HepG2 (cell line): ENCODE data around the gene CCDC57. TPM values are rescaled to one million over a fixed set of nuclear protein-coding genes. Genes with fewer than 3 reads are reported as not detected.

Experiments
- EED ChIP-seq: sonication (generic); formaldehyde crosslinking; IDR thresholded peaks from 2 replicates; pipeline ENCODE4 v1.5.0; 2020; ENCODE audit warnings: mild to moderate bottlenecking, missing genetic modification reagents
- FOXA1 ChIP-seq, 2 experiments: fragments of 450-650 bp in 1 of 2; sonication (generic) in 1 of 2; formaldehyde crosslinking in 1 of 2; IDR thresholded peaks; 2 replicates each; pipeline versions ENCODE4 v1.4.0 to v1.6.1; 2016 to 2020; ENCODE audit warnings: missing genetic modification reagents in 1 of 2
- HBP1 ChIP-seq: IDR thresholded peaks from 2 replicates; pipeline ENCODE4 v1.6.1; 2016; ENCODE audit warnings: low read depth, control low read depth
- HOXD1 ChIP-seq: sonication (generic); formaldehyde crosslinking; IDR thresholded peaks from 2 replicates; pipeline ENCODE4 v1.5.0; 2020; ENCODE audit warnings: missing genetic modification reagents
- IKZF1 ChIP-seq: fragments of 450-650 bp; IDR thresholded peaks from 2 replicates; pipeline ENCODE4 v1.7.1; 2016
- KAT7 ChIP-seq: IDR thresholded peaks from 2 replicates; pipeline ENCODE4 v1.6.1; 2018; ENCODE audit warnings: borderline replicate concordance, missing compliant biosample characterization
- KDM5B ChIP-seq: sonication (generic); formaldehyde crosslinking; IDR thresholded peaks from 2 replicates; pipeline ENCODE4 v1.4.0; 2020; ENCODE audit warnings: missing genetic modification reagents, mild to moderate bottlenecking, borderline replicate concordance
- KLF15 ChIP-seq: sonication (generic); formaldehyde crosslinking; IDR thresholded peaks from 2 replicates; pipeline ENCODE4 v1.8.1; 2023; ENCODE audit warnings: borderline replicate concordance, mild to moderate bottlenecking, inconsistent platforms, missing genetic modification reagents, mixed read lengths
- NFRKB ChIP-seq: fragments of 450-650 bp; IDR thresholded peaks from 2 replicates; pipeline ENCODE4 v1.6.1; 2017
- NR3C1 ChIP-seq: sonication (generic); formaldehyde crosslinking; IDR thresholded peaks from 2 replicates; pipeline ENCODE4 v1.4.0; 2020; ENCODE audit warnings: missing genetic modification reagents
- PRPF4 ChIP-seq: fragments of 200-400 bp; formaldehyde crosslinking; IDR thresholded peaks from 2 replicates; pipeline ENCODE4 v1.6.1; 2016; ENCODE audit warnings: low read length, low read depth; ENCODE audit not compliant: poor library complexity, severe bottlenecking
- RNF2 ChIP-seq: fragments of 450-650 bp; conservative IDR thresholded peaks from 2 replicates; pipeline ENCODE4 v1.6.1; 2016; ENCODE audit warnings: low read depth
- TFE3 ChIP-seq: IDR thresholded peaks from 2 replicates; pipeline ENCODE4 v1.6.1; 2016
- ZHX1 ChIP-seq: sonication (generic); formaldehyde crosslinking; IDR thresholded peaks from 2 replicates; pipeline ENCODE4 v1.8.1; 2022; ENCODE audit warnings: low read depth, mild to moderate bottlenecking, missing genetic modification reagents
- ZMYM2 ChIP-seq: sonication (generic); formaldehyde crosslinking; IDR thresholded peaks from 2 replicates; pipeline ENCODE4 v1.8.0; 2022; ENCODE audit warnings: mild to moderate bottlenecking, missing genetic modification reagents
- ZNF34 ChIP-seq: sonication (generic); formaldehyde crosslinking; IDR thresholded peaks from 2 replicates; pipeline ENCODE4 v1.4.0; 2020; ENCODE audit warnings: mild to moderate bottlenecking, missing genetic modification reagents, borderline replicate concordance
- ZNF367 ChIP-seq: sonication (generic); formaldehyde crosslinking; IDR thresholded peaks from 2 replicates; pipeline ENCODE4 v1.4.0; 2020; ENCODE audit warnings: missing genetic modification reagents, borderline replicate concordance
- ZNF720 ChIP-seq: sonication (generic); formaldehyde crosslinking; IDR thresholded peaks from 2 replicates; pipeline ENCODE4 v1.4.0; 2020; ENCODE audit warnings: missing genetic modification reagents
- ZNF788 ChIP-seq: sonication (generic); formaldehyde crosslinking; IDR thresholded peaks from 2 replicates; pipeline ENCODE4 v1.5.0; 2020; ENCODE audit warnings: mild to moderate bottlenecking, missing genetic modification reagents, borderline replicate concordance
- ZSCAN20 ChIP-seq: sonication (generic); formaldehyde crosslinking; IDR thresholded peaks from 2 replicates; pipeline ENCODE4 v1.4.0; 2020; ENCODE audit warnings: missing genetic modification reagents, mild to moderate bottlenecking, borderline replicate concordance
- polyA plus RNA-seq, 8 experiments: library from polyadenylated mRNA; depleted of rRNA in 3 of 8; stranded (reverse) in 7 of 8; unstranded in 1 of 8; fragments of >200 nt; fragmentation: Illumina TruSeq in 4 of 8; extraction: Trizol in 4 of 8; gene quantifications; 2 replicates each; pipeline versions ENCODE4 v1.2.1 to v1.2.3, GENCODE V29; 2011 to 2016; ENCODE audit warnings: low read depth in 4 of 8, missing spikeins in 1 of 8, mixed read lengths in 1 of 8; ENCODE audit not compliant: insufficient read depth in 1 of 8
- total RNA-seq, 5 experiments: library from RNA; depleted of rRNA; stranded (reverse); fragments of >200 nt; fragmentation: Illumina TruSeq; extraction: Trizol; gene quantifications; 2 replicates each; pipeline ENCODE4 v1.2.3, GENCODE V29; 2016; ENCODE audit warnings: low read depth in 1 of 5
- TF ChIP-seq, protein P1 (sequence below): IDR thresholded peaks from 2 replicates; pipeline ENCODE4 v1.6.1; 2016; ENCODE audit warnings: low read depth, borderline replicate concordance
- TF ChIP-seq, protein P2 (sequence below): sonication (generic); formaldehyde crosslinking; IDR thresholded peaks from 2 replicates; pipeline ENCODE4 v1.8.1; 2023; ENCODE audit warnings: mild to moderate bottlenecking, missing genetic modification reagents, borderline replicate concordance
- TF ChIP-seq, protein P3 (sequence below): sonication (generic); formaldehyde crosslinking; IDR thresholded peaks from 2 replicates; pipeline ENCODE4 v1.4.0; 2020; ENCODE audit warnings: missing genetic modification reagents

CCDC57 gene
- total and polyA plus RNA-seq, 2 of the 13 experiments (the other 11 are each of a cell fraction or from before 2014, with no cell fraction given) = 59.3 to 59.9 TPM

- TF ChIP-seq HBP1 (no peak), ZSCAN20 (CRISPR knock-in tag) (no peak), ZNF788 (CRISPR knock-in tag) (0 out of 2 replicates have a peak, but pooled peaks have one; percentile 28), ZNF720 (CRISPR knock-in tag) (no peak), FOXA1 (IDR thresholded peaks at IDR 0.05) (no peak), FOXA1 (CRISPR knock-in tag; IDR thresholded peaks at IDR 0.05) (no peak), ZNF34 (CRISPR knock-in tag) (no peak), KLF15 (no peak), ZMYM2 (CRISPR knock-in tag) (no peak), NFRKB (no peak), IKZF1 (no peak), ZHX1 (CRISPR knock-in tag) (peak; percentile 31; the same call in 1 of the 2 replicates), TFE3 (no peak), NR3C1 (0 out of 2 replicates have a peak, but pooled peaks have one; percentile 15), PRPF4 (no peak), KAT7 (no peak), ZNF367 (CRISPR knock-in tag) (no peak), HOXD1 (CRISPR knock-in tag) (no peak), RNF2 (no peak), EED (peak; percentile 69), KDM5B (CRISPR knock-in tag) (peak; percentile 76)
- TF ChIP-seq, protein P1, sequence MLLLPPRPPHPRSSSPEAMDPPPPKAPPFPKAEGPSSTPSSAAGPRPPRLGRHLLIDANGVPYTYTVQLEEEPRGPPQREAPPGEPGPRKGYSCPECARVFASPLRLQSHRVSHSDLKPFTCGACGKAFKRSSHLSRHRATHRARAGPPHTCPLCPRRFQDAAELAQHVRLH = peak; percentile 43; the same call in 1 of the 2 replicates
- TF ChIP-seq, protein P2, sequence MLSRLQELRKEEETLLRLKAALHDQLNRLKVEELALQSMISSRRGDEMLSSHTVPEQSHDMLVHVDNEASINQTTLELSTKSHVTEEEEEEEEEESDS (CRISPR knock-in tag) = no peak
- TF ChIP-seq, protein P3, sequence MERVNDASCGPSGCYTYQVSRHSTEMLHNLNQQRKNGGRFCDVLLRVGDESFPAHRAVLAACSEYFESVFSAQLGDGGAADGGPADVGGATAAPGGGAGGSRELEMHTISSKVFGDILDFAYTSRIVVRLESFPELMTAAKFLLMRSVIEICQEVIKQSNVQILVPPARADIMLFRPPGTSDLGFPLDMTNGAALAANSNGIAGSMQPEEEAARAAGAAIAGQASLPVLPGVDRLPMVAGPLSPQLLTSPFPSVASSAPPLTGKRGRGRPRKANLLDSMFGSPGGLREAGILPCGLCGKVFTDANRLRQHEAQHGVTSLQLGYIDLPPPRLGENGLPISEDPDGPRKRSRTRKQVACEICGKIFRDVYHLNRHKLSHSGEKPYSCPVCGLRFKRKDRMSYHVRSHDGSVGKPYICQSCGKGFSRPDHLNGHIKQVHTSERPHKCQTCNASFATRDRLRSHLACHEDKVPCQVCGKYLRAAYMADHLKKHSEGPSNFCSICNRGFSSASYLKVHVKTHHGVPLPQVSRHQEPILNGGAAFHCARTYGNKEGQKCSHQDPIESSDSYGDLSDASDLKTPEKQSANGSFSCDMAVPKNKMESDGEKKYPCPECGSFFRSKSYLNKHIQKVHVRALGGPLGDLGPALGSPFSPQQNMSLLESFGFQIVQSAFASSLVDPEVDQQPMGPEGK (CRISPR knock-in tag) = no peak
These were observed 15.7 kb upstream of the CCDC57 start (continued) for GRCh38 chr17:82228278-82228841.
